ENCODE measurements around the gene CSTF3. TPM values are rescaled to one million over a fixed set of nuclear protein-coding genes. Genes with fewer than 3 reads are reported as not detected.

Gene CSTF3
- total RNA-seq, 2 experiments from 2014 or later = 31.9 to 55.7 TPM

- no TSS peak for BruUV-seq (replicated peaks)
- Histone ChIP-seq H3K9me3 (ENCODE audit: low read length) (no peaks in the 10 kb centered on the region), H3K27ac (ENCODE audit: low read depth, low read length, poor library complexity, severe bottlenecking) (no peak overlapping the region), H3K4me2 (ENCODE audit: low read length) (no peak overlapping the region), H2AFZ (ENCODE audit: low read length) (no peak overlapping the region), H3K4me3 (ENCODE audit: low read depth, low read length, poor library complexity, severe bottlenecking) (no peak overlapping the region), H3K9me2 (ENCODE audit: insufficient read depth, low read length) (no peaks in the 10 kb centered on the region), H3K36me3 (ENCODE audit: insufficient read depth, low read length) (peaks cover 49% of the 10 kb centered on the region), H3K79me2 (ENCODE audit: insufficient read depth, low read depth, low read length) (peaks cover 7% of the 10 kb centered on the region; the same call in 1 of the 2 replicates), H4K20me1 (ENCODE audit: insufficient read depth, low read length) (0 out of 2 replicates have a peak, but pooled peaks cover 6% of the 10 kb centered on the region), H3K4me1 (ENCODE audit: insufficient read depth, low read length, poor library complexity, severe bottlenecking) (no peaks in the 10 kb centered on the region)
- ChIA-PET CTCF (ENCODE audit: unreplicated experiment) (interaction anchor here (0.6 kb wide), 1 partner anchor 629 kb away, joined by 4 read pairs; no protein-coding TSS in a partner anchor), POLR2A (interaction anchor here (0.6 to 1.2 kb wide), 5 partner anchors 13 to 573 kb away, joined by 3 read pairs; no protein-coding TSS in a partner anchor)
- intact Hi-C loops (cut with micrococcal nuclease; ENCODE audit: unreplicated experiment) = no loop called here
- TF ChIP-seq CTCF (conservative IDR thresholded peaks at IDR 0.05; ENCODE audit: low read length) = no peak
- TF ChIP-seq EZH2phosphoT487 (IDR thresholded peaks at IDR 0.05; ENCODE audit: borderline replicate concordance, low read depth, low read length) = no peak
- no peak for DNase-seq (ENCODE audit: low spot score)
These were observed 25.4 kb downstream of the CSTF3 start for GRCh38 chr11:33135768-33136443.

- BruUV-seq (replicated peaks) = no TSS peak
- intact Hi-C loops (cut with micrococcal nuclease; ENCODE audit: unreplicated experiment) = no loop called here
- TF ChIP-seq EZH2phosphoT487 (IDR thresholded peaks at IDR 0.05; ENCODE audit: borderline replicate concordance, low read depth, low read length) = no peak
- Histone ChIP-seq H3K79me2 (ENCODE audit: insufficient read depth, low read depth, low read length) (0 out of 2 replicates have a peak, but pooled peaks cover 4% of the 10 kb centered on the region), H2AFZ (ENCODE audit: low read length) (no peak overlapping the region), H3K4me3 (ENCODE audit: low read depth, low read length, poor library complexity, severe bottlenecking) (no peak overlapping the region), H3K4me1 (ENCODE audit: insufficient read depth, low read length, poor library complexity, severe bottlenecking) (no peaks in the 10 kb centered on the region), H3K36me3 (ENCODE audit: insufficient read depth, low read length) (peaks cover 43% of the 10 kb centered on the region), H4K20me1 (ENCODE audit: insufficient read depth, low read length) (0 out of 2 replicates have a peak, but pooled peaks cover 6% of the 10 kb centered on the region), H3K4me2 (ENCODE audit: low read length) (no peak overlapping the region), H3K9me2 (ENCODE audit: insufficient read depth, low read length) (no peaks in the 10 kb centered on the region), H3K9me3 (ENCODE audit: low read length) (no peaks in the 10 kb centered on the region), H3K27ac (ENCODE audit: low read depth, low read length, poor library complexity, severe bottlenecking) (no peak overlapping the region)
- CTCF ChIA-PET (ENCODE audit: unreplicated experiment) = interaction anchor here (0.6 kb wide), 1 partner anchor 629 kb away, joined by 4 read pairs; no protein-coding TSS in a partner anchor
- DNase-seq (ENCODE audit: low spot score) = no peak
- POLR2A ChIA-PET = interaction anchor here (0.7 to 1.2 kb wide), 6 partner anchors 10 to 165 kb away, joined by 3 to 4 read pairs (median 3); partner anchors contain the start of gene CSTF3
These were observed 26.1 kb downstream of the CSTF3 start for GRCh38 chr11:33135216-33135615.

- Histone ChIP-seq H3K9me2 (ENCODE audit: insufficient read depth, low read length) (no peaks in the 10 kb centered on the region), H2AFZ (ENCODE audit: low read length) (no peak overlapping the region), H3K27ac (ENCODE audit: low read depth, low read length, poor library complexity, severe bottlenecking) (no peak overlapping the region), H3K36me3 (ENCODE audit: insufficient read depth, low read length) (peaks cover 34% of the 10 kb centered on the region), H3K4me1 (ENCODE audit: insufficient read depth, low read length, poor library complexity, severe bottlenecking) (no peaks in the 10 kb centered on the region), H3K9me3 (ENCODE audit: low read length) (no peaks in the 10 kb centered on the region), H3K4me2 (ENCODE audit: low read length) (no peak overlapping the region), H4K20me1 (ENCODE audit: insufficient read depth, low read length) (0 out of 2 replicates have a peak, but pooled peaks cover 6% of the 10 kb centered on the region), H3K79me2 (ENCODE audit: insufficient read depth, low read depth, low read length) (0 out of 2 replicates have a peak, but pooled peaks cover 4% of the 10 kb centered on the region), H3K4me3 (ENCODE audit: low read depth, low read length, poor library complexity, severe bottlenecking) (no peak overlapping the region)
- DNase-seq (ENCODE audit: low spot score) = no peak
- TF ChIP-seq EZH2phosphoT487 (IDR thresholded peaks at IDR 0.05; ENCODE audit: borderline replicate concordance, low read depth, low read length) (no peak), CTCF (conservative IDR thresholded peaks at IDR 0.05; ENCODE audit: low read length) (no peak)
- ChIA-PET CTCF (ENCODE audit: unreplicated experiment) (no interaction called here), POLR2A (interaction anchor here (0.6 to 1.2 kb wide), 4 partner anchors 9 to 130 kb away, joined by 3 to 4 read pairs (median 4); partner anchors contain the start of gene CSTF3)
- intact Hi-C loops (cut with micrococcal nuclease; ENCODE audit: unreplicated experiment) = no loop called here
- no TSS peak for BruUV-seq (replicated peaks)
These were observed 27.0 kb downstream of the CSTF3 start for GRCh38 chr11:33134276-33134675.

Data from OCI-LY7 (cell line).